ENCODE data around the gene PLXNA2. TPM values are rescaled to one million over a fixed set of nuclear protein-coding genes. Genes with fewer than 3 reads are reported as not detected.

The PLXNA2 gene
- total and polyA plus RNA-seq, 2 of the 4 experiments (the other 2 are of a cell fraction), result 0.72 to 1.1 TPM

- ATAC-seq (ENCODE audit: low read depth) (no peak), DNase-seq (no peak)
- Histone ChIP-seq H3K4me2 (ENCODE audit: low read depth, low read length) (no peak overlapping the region), H3K9me3 (ENCODE audit: control insufficient read depth, insufficient read depth, low read length) (no peaks in the 10 kb centered on the region), H4K20me1 (ENCODE audit: insufficient read depth, low read length) (no peaks in the 10 kb centered on the region), H3K27ac (ENCODE audit: insufficient read depth, low read length) (no peak overlapping the region), H4K91ac (ENCODE audit: insufficient read depth, low read depth, low read length) (no peak overlapping the region), H2BK120ac (ENCODE audit: low read depth, low read length) (no peak overlapping the region), H3K27me3 (ENCODE audit: control insufficient read depth, insufficient read depth, low read length) (no peaks in the 10 kb centered on the region), H4K5ac (ENCODE audit: low read depth, low read length) (no peak overlapping the region), H3K14ac (replicated peaks; ENCODE audit: low read depth, low read length) (no peak overlapping the region), H2BK15ac (ENCODE audit: low read depth, low read length) (no peak overlapping the region), H3K79me1 (ENCODE audit: low read depth in 1 of 2, low read length in 2 of 2) (no peaks in the 10 kb centered on the region), H3K4me3 (ENCODE audit: insufficient read depth, low read depth, low read length) (no peak overlapping the region), H3K9me1 (ENCODE audit: insufficient read depth, low read length) (0 out of 2 replicates have a peak, but pooled peaks cover under 1% of the 10 kb centered on the region), H2BK5ac (ENCODE audit: low read depth, low read length, poor library complexity, severe bottlenecking) (no peak overlapping the region), H2BK20ac (ENCODE audit: low read depth, low read length) (no peak overlapping the region), H3K56ac (ENCODE audit: extremely low read depth, insufficient read depth, low read length) (no peak overlapping the region), H2AK9ac (replicated peaks; ENCODE audit: low read depth, low read length, poor library complexity) (no peak overlapping the region), H2AK5ac (ENCODE audit: low read depth, low read length) (no peak overlapping the region), H3K4ac (ENCODE audit: low read depth, low read length) (no peak overlapping the region), H3K4me1 (ENCODE audit: control insufficient read depth, insufficient read depth, low read length) (peaks cover 8% of the 10 kb centered on the region), H4K8ac (ENCODE audit: low read depth in 2 of 2, low read length in 2 of 2) (no peak overlapping the region), H3K23ac (ENCODE audit: low read depth, low read length) (no peak overlapping the region), H3K18ac (ENCODE audit: low read depth, low read length) (no peak overlapping the region), H3K9ac (ENCODE audit: low read depth, low read length) (no peak overlapping the region), H3K36me3 (ENCODE audit: control insufficient read depth, insufficient read depth, low read length) (no peaks in the 10 kb centered on the region), H2AFZ (replicated peaks; ENCODE audit: low read length, poor library complexity) (no peak overlapping the region)
- dilution Hi-C loops (cut with HindIII; ENCODE audit: low sequenced_read_pairs, unreplicated experiment) (no loop called here), intact Hi-C loops (cut with micrococcal nuclease) (no loop called here), in situ Hi-C loops (cut with MboI; ENCODE audit: low sequenced_read_pairs) (no loop called here)
- WGBS, 2 experiments (ENCODE audit: extremely low coverage in 2 of 2, insufficient read length in 1 of 2), result no CpG with 5 or more reads among the region's 3 CpGs
- ChIA-PET POLR2A (ENCODE audit: unreplicated experiment) (no interaction called here), CTCF (no interaction called here)
- no TSS peak for BruUV-seq (replicated peaks)
- TF ChIP-seq MAFK (IDR thresholded peaks at IDR 0.05; ENCODE audit: low read depth, low read length) (no peak), CEBPB (IDR thresholded peaks at IDR 0.05; ENCODE audit: low read depth, low read length) (no peak), MXI1 (IDR thresholded peaks at IDR 0.05; ENCODE audit: borderline replicate concordance, low read depth, low read length) (no peak), POLR2A (IDR thresholded peaks at IDR 0.05; ENCODE audit: low read depth, low read length) (no peak), RAD21 (IDR thresholded peaks at IDR 0.05; ENCODE audit: low read length) (no peak), ELK1 (IDR thresholded peaks at IDR 0.05; ENCODE audit: borderline replicate concordance, low read depth, low read length) (no peak), RFX5 (IDR thresholded peaks at IDR 0.05; ENCODE audit: low read depth, low read length) (no peak), USF2 (IDR thresholded peaks at IDR 0.05; ENCODE audit: low read depth, low read length) (no peak), MAZ (IDR thresholded peaks at IDR 0.05; ENCODE audit: borderline replicate concordance, low read depth, low read length) (no peak), CHD1 (IDR thresholded peaks at IDR 0.05; ENCODE audit: low read depth, low read length) (no peak), RCOR1 (IDR thresholded peaks at IDR 0.05; ENCODE audit: insufficient replicate concordance, low read length) (no peak), FOS (IDR thresholded peaks at IDR 0.05; ENCODE audit: low read depth, low read length) (no peak), CTCF (conservative IDR thresholded peaks at IDR 0.05; ENCODE audit: low read depth, low read length) (no peak), BHLHE40 (IDR thresholded peaks at IDR 0.05; ENCODE audit: low read depth, low read length) (no peak), SMC3 (IDR thresholded peaks at IDR 0.05; ENCODE audit: low read depth, low read length) (no peak)
Observed at GRCh38 chr1:208051651-208052050, 192.5 kb downstream of the PLXNA2 start.
